ENCODE results near the gene C3orf33. TPM values are rescaled to one million over a fixed set of nuclear protein-coding genes. Genes with fewer than 3 reads are reported as not detected.
A peak's percentile ranks its signal among the peaks of the same experiment; 100 is the strongest.

The C3orf33 gene
- total and polyA plus RNA-seq, 2 of the 13 experiments (the other 11 are each of a cell fraction or from before 2014, with no cell fraction given) = 9.2 to 12.6 TPM

DNA sequence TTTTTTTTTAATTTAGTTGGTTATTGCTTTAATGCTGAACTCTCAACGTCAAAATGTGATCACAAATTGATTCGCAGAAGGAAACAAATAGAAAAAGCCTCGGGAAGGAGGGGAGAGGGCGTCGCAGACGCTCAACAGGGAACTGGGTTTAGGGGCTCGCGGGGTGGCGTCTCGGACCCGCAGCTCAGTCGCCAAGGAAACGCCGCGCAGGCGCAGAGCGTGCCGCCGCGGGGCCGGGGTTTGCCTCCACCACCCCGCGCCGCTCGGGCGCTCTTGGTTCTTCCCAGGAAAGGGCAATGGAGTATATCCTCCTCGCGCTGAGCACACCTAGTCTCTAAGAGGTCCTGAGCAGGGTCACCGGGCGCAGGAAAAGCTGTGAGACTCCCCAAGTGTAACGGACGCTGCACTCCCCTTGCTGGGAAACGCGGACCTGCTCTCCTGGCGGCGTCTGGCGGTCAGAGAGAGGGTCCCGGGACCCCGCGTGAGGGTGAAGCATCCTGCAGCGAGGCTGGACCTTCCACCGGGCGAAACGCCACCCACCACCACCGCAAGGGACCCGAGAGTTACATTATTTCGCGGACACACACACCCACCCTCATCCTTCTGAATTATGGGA, 62.0 kb downstream of the C3orf33 start (continued):
- TF ChIP-seq, protein P1, sequence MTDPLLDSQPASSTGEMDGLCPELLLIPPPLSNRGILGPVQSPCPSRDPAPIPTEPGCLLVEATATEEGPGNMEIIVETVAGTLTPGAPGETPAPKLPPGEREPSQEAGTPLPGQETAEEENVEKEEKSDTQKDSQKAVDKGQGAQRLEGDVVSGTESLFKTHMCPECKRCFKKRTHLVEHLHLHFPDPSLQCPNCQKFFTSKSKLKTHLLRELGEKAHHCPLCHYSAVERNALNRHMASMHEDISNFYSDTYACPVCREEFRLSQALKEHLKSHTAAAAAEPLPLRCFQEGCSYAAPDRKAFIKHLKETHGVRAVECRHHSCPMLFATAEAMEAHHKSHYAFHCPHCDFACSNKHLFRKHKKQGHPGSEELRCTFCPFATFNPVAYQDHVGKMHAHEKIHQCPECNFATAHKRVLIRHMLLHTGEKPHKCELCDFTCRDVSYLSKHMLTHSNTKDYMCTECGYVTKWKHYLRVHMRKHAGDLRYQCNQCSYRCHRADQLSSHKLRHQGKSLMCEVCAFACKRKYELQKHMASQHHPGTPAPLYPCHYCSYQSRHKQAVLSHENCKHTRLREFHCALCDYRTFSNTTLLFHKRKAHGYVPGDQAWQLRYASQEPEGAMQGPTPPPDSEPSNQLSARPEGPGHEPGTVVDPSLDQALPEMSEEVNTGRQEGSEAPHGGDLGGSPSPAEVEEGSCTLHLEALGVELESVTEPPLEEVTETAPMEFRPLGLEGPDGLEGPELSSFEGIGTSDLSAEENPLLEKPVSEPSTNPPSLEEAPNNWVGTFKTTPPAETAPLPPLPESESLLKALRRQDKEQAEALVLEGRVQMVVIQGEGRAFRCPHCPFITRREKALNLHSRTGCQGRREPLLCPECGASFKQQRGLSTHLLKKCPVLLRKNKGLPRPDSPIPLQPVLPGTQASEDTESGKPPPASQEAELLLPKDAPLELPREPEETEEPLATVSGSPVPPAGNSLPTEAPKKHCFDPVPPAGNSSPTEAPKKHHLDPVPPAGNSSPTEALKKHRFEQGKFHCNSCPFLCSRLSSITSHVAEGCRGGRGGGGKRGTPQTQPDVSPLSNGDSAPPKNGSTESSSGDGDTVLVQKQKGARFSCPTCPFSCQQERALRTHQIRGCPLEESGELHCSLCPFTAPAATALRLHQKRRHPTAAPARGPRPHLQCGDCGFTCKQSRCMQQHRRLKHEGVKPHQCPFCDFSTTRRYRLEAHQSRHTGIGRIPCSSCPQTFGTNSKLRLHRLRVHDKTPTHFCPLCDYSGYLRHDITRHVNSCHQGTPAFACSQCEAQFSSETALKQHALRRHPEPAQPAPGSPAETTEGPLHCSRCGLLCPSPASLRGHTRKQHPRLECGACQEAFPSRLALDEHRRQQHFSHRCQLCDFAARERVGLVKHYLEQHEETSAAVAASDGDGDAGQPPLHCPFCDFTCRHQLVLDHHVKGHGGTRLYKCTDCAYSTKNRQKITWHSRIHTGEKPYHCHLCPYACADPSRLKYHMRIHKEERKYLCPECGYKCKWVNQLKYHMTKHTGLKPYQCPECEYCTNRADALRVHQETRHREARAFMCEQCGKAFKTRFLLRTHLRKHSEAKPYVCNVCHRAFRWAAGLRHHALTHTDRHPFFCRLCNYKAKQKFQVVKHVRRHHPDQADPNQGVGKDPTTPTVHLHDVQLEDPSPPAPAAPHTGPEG (CRISPR knock-in tag; IDR thresholded peaks at IDR 0.05) = no peak
- TF ChIP-seq ZFY (CRISPR knock-in tag; IDR thresholded peaks at IDR 0.05) = no peak
- TF ChIP-seq NKX3-1 (CRISPR knock-in tag; IDR thresholded peaks at IDR 0.05) = no peak
- TF ChIP-seq SMARCE1 (IDR thresholded peaks at IDR 0.05; ENCODE audit: borderline replicate concordance) = no peak
- TF ChIP-seq, protein P2, sequence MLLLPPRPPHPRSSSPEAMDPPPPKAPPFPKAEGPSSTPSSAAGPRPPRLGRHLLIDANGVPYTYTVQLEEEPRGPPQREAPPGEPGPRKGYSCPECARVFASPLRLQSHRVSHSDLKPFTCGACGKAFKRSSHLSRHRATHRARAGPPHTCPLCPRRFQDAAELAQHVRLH (CRISPR knock-in tag; IDR thresholded peaks at IDR 0.05; ENCODE audit: borderline replicate concordance, low read depth) = no peak
- no peak for TF ChIP-seq MED8 (CRISPR knock-in tag; IDR thresholded peaks at IDR 0.05; ENCODE audit: insufficient replicate concordance)
- no peak for TF ChIP-seq FOXM1 (CRISPR knock-in tag; IDR thresholded peaks at IDR 0.05)
- no peak for TF ChIP-seq PRPF4 (IDR thresholded peaks at IDR 0.05; ENCODE audit: low read depth, low read length, poor library complexity, severe bottlenecking)
- TF ChIP-seq ZSCAN12 (CRISPR knock-in tag; IDR thresholded peaks at IDR 0.05) = no peak
- no peak for TF ChIP-seq ZSCAN31 (CRISPR knock-in tag; IDR thresholded peaks at IDR 0.05; ENCODE audit: low read depth)
- no peak for TF ChIP-seq TEAD3 (CRISPR knock-in tag; optimal IDR thresholded peaks at IDR 0.05; ENCODE audit: borderline replicate concordance)
- TF ChIP-seq, protein P3, sequence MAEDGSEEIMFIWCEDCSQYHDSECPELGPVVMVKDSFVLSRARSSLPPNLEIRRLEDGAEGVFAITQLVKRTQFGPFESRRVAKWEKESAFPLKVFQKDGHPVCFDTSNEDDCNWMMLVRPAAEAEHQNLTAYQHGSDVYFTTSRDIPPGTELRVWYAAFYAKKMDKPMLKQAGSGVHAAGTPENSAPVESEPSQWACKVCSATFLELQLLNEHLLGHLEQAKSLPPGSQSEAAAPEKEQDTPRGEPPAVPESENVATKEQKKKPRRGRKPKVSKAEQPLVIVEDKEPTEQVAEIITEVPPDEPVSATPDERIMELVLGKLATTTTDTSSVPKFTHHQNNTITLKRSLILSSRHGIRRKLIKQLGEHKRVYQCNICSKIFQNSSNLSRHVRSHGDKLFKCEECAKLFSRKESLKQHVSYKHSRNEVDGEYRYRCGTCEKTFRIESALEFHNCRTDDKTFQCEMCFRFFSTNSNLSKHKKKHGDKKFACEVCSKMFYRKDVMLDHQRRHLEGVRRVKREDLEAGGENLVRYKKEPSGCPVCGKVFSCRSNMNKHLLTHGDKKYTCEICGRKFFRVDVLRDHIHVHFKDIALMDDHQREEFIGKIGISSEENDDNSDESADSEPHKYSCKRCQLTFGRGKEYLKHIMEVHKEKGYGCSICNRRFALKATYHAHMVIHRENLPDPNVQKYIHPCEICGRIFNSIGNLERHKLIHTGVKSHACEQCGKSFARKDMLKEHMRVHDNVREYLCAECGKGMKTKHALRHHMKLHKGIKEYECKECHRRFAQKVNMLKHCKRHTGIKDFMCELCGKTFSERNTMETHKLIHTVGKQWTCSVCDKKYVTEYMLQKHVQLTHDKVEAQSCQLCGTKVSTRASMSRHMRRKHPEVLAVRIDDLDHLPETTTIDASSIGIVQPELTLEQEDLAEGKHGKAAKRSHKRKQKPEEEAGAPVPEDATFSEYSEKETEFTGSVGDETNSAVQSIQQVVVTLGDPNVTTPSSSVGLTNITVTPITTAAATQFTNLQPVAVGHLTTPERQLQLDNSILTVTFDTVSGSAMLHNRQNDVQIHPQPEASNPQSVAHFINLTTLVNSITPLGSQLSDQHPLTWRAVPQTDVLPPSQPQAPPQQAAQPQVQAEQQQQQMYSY (CRISPR knock-in tag; IDR thresholded peaks at IDR 0.05) = peak; percentile 57
- 0 out of 2 replicates have a peak, but pooled peaks have one; percentile 24 for TF ChIP-seq MEF2D (CRISPR knock-in tag; IDR thresholded peaks at IDR 0.05)
- no peak for TF ChIP-seq ZNF670 (CRISPR knock-in tag; IDR thresholded peaks at IDR 0.05; ENCODE audit: borderline replicate concordance)
- no peak for TF ChIP-seq MTF1 (CRISPR knock-in tag; IDR thresholded peaks at IDR 0.05)
- peak; percentile 57; the same call in 1 of the 2 replicates for TF ChIP-seq GTF3A (CRISPR knock-in tag; conservative IDR thresholded peaks at IDR 0.05)
- TF ChIP-seq CHD2 (IDR thresholded peaks at IDR 0.05; ENCODE audit: low read depth, low read length) = no peak
- TF ChIP-seq ZNF251 (CRISPR knock-in tag; IDR thresholded peaks at IDR 0.05) = no peak
- no peak for TF ChIP-seq NFIC (IDR thresholded peaks at IDR 0.05; ENCODE audit: low read length)
- TF ChIP-seq, protein P4, sequence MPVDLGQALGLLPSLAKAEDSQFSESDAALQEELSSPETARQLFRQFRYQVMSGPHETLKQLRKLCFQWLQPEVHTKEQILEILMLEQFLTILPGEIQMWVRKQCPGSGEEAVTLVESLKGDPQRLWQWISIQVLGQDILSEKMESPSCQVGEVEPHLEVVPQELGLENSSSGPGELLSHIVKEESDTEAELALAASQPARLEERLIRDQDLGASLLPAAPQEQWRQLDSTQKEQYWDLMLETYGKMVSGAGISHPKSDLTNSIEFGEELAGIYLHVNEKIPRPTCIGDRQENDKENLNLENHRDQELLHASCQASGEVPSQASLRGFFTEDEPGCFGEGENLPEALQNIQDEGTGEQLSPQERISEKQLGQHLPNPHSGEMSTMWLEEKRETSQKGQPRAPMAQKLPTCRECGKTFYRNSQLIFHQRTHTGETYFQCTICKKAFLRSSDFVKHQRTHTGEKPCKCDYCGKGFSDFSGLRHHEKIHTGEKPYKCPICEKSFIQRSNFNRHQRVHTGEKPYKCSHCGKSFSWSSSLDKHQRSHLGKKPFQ (CRISPR knock-in tag; IDR thresholded peaks at IDR 0.05; ENCODE audit: insufficient replicate concordance) = no peak

All from HepG2 (cell line).